Lower lobe of right lung (tissue), 2 donors: ENCODE measurements around the gene PLEKHF1. TPM values are rescaled to one million over a fixed set of nuclear protein-coding genes. Genes with fewer than 3 reads are reported as not detected.

Source experiments
- ATAC-seq, 2 donors: fragments of 200-7000 bp; cut with Tn5 transposase; one replicate each; pipeline ENCODE4 v1.9.1; 2020 to 2022; ENCODE audit warnings: mild to moderate bottlenecking in 2 of 2, moderate library complexity in 2 of 2
- DNase-seq: peaks from one replicate; pipeline ENCODE4 v3.0.0-alpha.2; 2020
- H3K27ac ChIP-seq: fragments of 200-600 bp; one replicate; pipeline ENCODE4 v1.8.0; 2022
- H3K27me3 ChIP-seq: fragments of 200-600 bp; one replicate; pipeline ENCODE4 v1.8.0; 2022; ENCODE audit warnings: low read depth
- H3K36me3 ChIP-seq: fragments of 200-600 bp; one replicate; pipeline ENCODE4 v1.8.0; 2022; ENCODE audit warnings: mild to moderate bottlenecking
- H3K4me1 ChIP-seq: fragments of 200-600 bp; one replicate; pipeline ENCODE4 v1.8.0; 2022
- H3K4me3 ChIP-seq: fragments of 200-600 bp; one replicate; pipeline ENCODE4 v1.8.0; 2022; ENCODE audit warnings: mild to moderate bottlenecking
- H3K9me3 ChIP-seq: fragments of 200-600 bp; one replicate; pipeline ENCODE4 v1.8.0; 2022
- intact Hi-C: fragments of 100-400 bp; cut with DNase I; formaldehyde crosslinking; loops from one replicate; pipeline ENCODE4 v1.11.0; 2022
- total RNA-seq: library from RNA; stranded (reverse); fragmentation: NEBNext Ultra II Directional; extraction: Animal tissue kit (Norgen Biotek cat#: 25700); gene quantifications from one replicate; pipeline ENCODE4 v1.2.1, GENCODE V29; 2021
- TF ChIP-seq, protein P1 (sequence below): fragments of 200-600 bp; IDR thresholded peaks from one replicate; pipeline ENCODE4 v1.8.0; 2022; ENCODE audit warnings: antibody characterized with exemption, mild to moderate bottlenecking
- donor health status: DM: no; HTN: yes; CAD: no; lungs with severe emphysema.

PLEKHF1 gene
- total RNA-seq, 1 donor from 2014 or later, result 15.5 TPM

DNA sequence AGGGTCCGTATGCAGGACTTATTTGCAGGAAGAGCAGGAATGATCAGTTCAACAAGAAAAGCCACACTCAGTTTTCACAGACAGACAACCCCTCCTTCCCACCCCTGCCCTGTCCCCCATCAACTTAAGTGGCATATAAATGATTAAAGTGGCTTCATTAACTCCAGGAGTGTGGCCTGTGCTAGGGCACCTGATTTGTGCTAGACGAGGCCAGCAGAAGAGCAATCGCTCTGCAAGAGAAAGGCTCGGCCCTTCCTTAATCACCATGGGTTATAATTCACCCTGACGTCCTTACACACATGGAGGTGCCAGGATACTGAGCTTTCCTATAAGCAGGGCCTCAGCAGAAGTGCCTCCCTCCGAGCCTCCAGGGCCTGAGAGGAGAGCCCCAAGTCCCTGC lies 35.2 kb downstream of the PLEKHF1 start:
- TF ChIP-seq, protein P1, sequence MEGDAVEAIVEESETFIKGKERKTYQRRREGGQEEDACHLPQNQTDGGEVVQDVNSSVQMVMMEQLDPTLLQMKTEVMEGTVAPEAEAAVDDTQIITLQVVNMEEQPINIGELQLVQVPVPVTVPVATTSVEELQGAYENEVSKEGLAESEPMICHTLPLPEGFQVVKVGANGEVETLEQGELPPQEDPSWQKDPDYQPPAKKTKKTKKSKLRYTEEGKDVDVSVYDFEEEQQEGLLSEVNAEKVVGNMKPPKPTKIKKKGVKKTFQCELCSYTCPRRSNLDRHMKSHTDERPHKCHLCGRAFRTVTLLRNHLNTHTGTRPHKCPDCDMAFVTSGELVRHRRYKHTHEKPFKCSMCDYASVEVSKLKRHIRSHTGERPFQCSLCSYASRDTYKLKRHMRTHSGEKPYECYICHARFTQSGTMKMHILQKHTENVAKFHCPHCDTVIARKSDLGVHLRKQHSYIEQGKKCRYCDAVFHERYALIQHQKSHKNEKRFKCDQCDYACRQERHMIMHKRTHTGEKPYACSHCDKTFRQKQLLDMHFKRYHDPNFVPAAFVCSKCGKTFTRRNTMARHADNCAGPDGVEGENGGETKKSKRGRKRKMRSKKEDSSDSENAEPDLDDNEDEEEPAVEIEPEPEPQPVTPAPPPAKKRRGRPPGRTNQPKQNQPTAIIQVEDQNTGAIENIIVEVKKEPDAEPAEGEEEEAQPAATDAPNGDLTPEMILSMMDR, result no peak
- Histone ChIP-seq H3K27me3 (no peaks in the 10 kb centered on the region), H3K9me3 (no peaks in the 10 kb centered on the region), H3K27ac (no peak overlapping the region), H3K36me3 (peaks cover 29% of the 10 kb centered on the region), H3K4me1 (no peaks in the 10 kb centered on the region), H3K4me3 (no peak overlapping the region)
- DNase-seq (no peak), ATAC-seq (no peak)
- intact Hi-C loops, result no loop called here

- ATAC-seq, result no peak
- TF ChIP-seq, protein P1, result no peak
- no peak for DNase-seq
Measured at GRCh38 chr19:29702161-29702962, 37.1 kb downstream of the PLEKHF1 start.

DNA sequence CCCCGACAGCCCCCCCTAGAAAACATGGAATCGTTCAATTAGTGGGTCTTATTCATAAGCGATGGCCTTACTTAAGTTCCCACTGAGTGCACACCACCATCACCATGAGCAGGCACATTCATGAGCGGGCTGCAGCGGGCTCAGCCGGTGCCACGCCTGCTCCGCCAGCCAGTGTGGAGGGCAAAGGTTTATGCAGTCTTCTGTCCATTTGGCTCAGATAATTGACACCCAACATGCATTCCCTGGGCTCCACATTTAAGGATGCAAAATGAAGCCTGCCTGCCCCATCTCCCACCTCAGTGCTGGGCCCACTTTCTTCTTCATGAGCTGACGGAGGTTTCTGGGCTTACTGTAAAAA lies 37.7 kb downstream of the PLEKHF1 start:
- Histone ChIP-seq H3K9me3 (no peaks in the 10 kb centered on the region), H3K4me1 (no peaks in the 10 kb centered on the region), H3K4me3 (no peak overlapping the region), H3K36me3 (peaks cover 53% of the 10 kb centered on the region), H3K27me3 (no peaks in the 10 kb centered on the region), H3K27ac (no peak overlapping the region)
- intact Hi-C loops, result no loop called here
- ATAC-seq (no peak), DNase-seq (no peak)
- TF ChIP-seq, protein P1, result no peak

More at GRCh38 chr19:29702161-29702962, 37.1 kb downstream of the PLEKHF1 start:
- Histone ChIP-seq H3K9me3 (no peaks in the 10 kb centered on the region), H3K27ac (no peak overlapping the region), H3K36me3 (peaks cover 48% of the 10 kb centered on the region), H3K4me1 (no peaks in the 10 kb centered on the region), H3K4me3 (no peak overlapping the region), H3K27me3 (no peaks in the 10 kb centered on the region)
- intact Hi-C loops, result no loop called here

- no peak overlapping the region for H3K4me3 ChIP-seq
- TF ChIP-seq, protein P1, result no peak
- H3K27ac ChIP-seq, result no peak overlapping the region
- no peaks in the 10 kb centered on the region for H3K9me3 ChIP-seq
- no peaks in the 10 kb centered on the region for H3K4me1 ChIP-seq
- peaks cover 61% of the 10 kb centered on the region for H3K36me3 ChIP-seq
- H3K27me3 ChIP-seq, result no peaks in the 10 kb centered on the region
- DNase-seq, result no peak
- ATAC-seq, result no peak
- intact Hi-C loops, result no loop called here
Measured at GRCh38 chr19:29704562-29705558, 39.6 kb downstream of the PLEKHF1 start.

DNA sequence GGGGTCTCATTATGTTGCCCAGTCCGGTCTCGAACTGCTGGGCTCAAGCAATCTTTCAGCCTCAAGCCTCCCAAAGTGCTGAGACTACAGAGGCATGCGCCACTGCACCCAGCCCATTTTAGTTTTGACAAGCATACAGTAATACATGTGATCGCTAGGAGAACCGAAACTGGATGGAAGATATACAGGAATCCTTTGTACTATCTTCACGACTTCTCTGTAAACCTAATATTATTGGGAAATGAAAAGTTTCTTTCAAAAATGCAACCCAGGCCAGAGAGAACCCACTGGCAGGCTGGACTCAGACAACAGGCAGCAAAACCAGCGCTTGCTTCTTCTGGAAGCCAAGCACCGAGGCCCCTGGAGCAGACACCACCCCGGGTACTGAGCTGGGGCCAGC lies 40.4 kb downstream of the PLEKHF1 start:
- DNase-seq (no peak), ATAC-seq (no peak)
- TF ChIP-seq, protein P1, result no peak
- Histone ChIP-seq H3K9me3 (no peaks in the 10 kb centered on the region), H3K27me3 (no peaks in the 10 kb centered on the region), H3K4me1 (no peaks in the 10 kb centered on the region), H3K36me3 (peaks cover 61% of the 10 kb centered on the region), H3K27ac (no peak overlapping the region), H3K4me3 (no peak overlapping the region)
- intact Hi-C loops, result no loop called here
